Keratinocyte (primary cell): Measurements from ENCODE around the gene SLC41A3. TPM values are rescaled to one million over a fixed set of nuclear protein-coding genes. Genes with fewer than 3 reads are reported as not detected.

Source experiments
- DNase-seq: peaks from one replicate; pipeline ENCODE4 v3.0.0-alpha.2; 2011; ENCODE audit warnings: low read depth, missing footprints, low spot score
- FAIRE-seq: peaks from 2 replicates; lab custom pipeline; 2011; peaks lifted over from hg19 to GRCh38; lab: Jason Lieb, UNC
- H2AFZ ChIP-seq: 2 replicates; pipeline ENCODE4 v1.6.0; 2012; ENCODE audit warnings: low read length, control low read depth, inconsistent platforms; ENCODE audit not compliant: control insufficient read depth
- H3K27ac ChIP-seq: 2 replicates; pipeline ENCODE4 v1.5.1; 2011; ENCODE audit warnings: low read length; ENCODE audit not compliant: control insufficient read depth, insufficient read depth
- H3K27me3 ChIP-seq: 3 replicates; pipeline ENCODE4 v1.6.0; 2011; ENCODE audit warnings: low read length; ENCODE audit not compliant: control insufficient read depth, insufficient read depth; ENCODE audit errors: extremely low read depth
- H3K36me3 ChIP-seq, 2 experiments: 2 replicates in 1 of 2; 3 replicates in 1 of 2; pipeline ENCODE4 v1.5.1; 2011; ENCODE audit warnings: low read length in 2 of 2, mild to moderate bottlenecking in 1 of 2; ENCODE audit not compliant: control insufficient read depth in 2 of 2, insufficient read depth in 2 of 2; ENCODE audit errors: extremely low read depth in 1 of 2
- H3K4me1 ChIP-seq: 3 replicates; pipeline ENCODE4 v1.5.1; 2011; ENCODE audit warnings: low read length; ENCODE audit not compliant: control insufficient read depth, insufficient read depth; ENCODE audit errors: extremely low read depth
- H3K4me2 ChIP-seq: 3 replicates; pipeline ENCODE4 v1.6.0; 2011; ENCODE audit warnings: low read depth, low read length; ENCODE audit not compliant: control insufficient read depth, insufficient read depth; ENCODE audit errors: extremely low read depth
- H3K4me3 ChIP-seq, 3 experiments: fragments of 200-600 bp in 1 of 3; sonication (generic) in 1 of 3; 2 replicates in 2 of 3; 3 replicates in 1 of 3; pipeline ENCODE4 v1.5.1; 2011 to 2016; ENCODE audit warnings: low read length in 3 of 3, mild to moderate bottlenecking in 3 of 3, control low read depth in 2 of 3, inconsistent platforms in 1 of 3, low read depth in 1 of 3, mixed read lengths in 1 of 3, mixed run types in 1 of 3, moderate library complexity in 1 of 3; ENCODE audit not compliant: control insufficient read depth in 2 of 3, insufficient read depth in 2 of 3; ENCODE audit errors: extremely low read depth in 1 of 3
- H3K79me2 ChIP-seq: 2 replicates; pipeline ENCODE4 v1.6.0; 2012; ENCODE audit warnings: low read length; ENCODE audit not compliant: control insufficient read depth, insufficient read depth
- H3K9ac ChIP-seq: 3 replicates; pipeline ENCODE4 v1.6.0; 2011; ENCODE audit warnings: low read length; ENCODE audit not compliant: control insufficient read depth, insufficient read depth; ENCODE audit errors: extremely low read depth
- H3K9me1 ChIP-seq: 3 replicates; pipeline ENCODE4 v1.6.0; 2011; ENCODE audit warnings: low read length; ENCODE audit not compliant: control insufficient read depth, insufficient read depth; ENCODE audit errors: extremely low read depth
- H3K9me3 ChIP-seq: 2 replicates; pipeline ENCODE4 v1.5.1; 2012; ENCODE audit warnings: low read depth, low read length; ENCODE audit not compliant: control insufficient read depth
- H4K20me1 ChIP-seq: 3 replicates; pipeline ENCODE4 v1.6.0; 2011; ENCODE audit warnings: low read length; ENCODE audit not compliant: control insufficient read depth, insufficient read depth; ENCODE audit errors: extremely low read depth
- EZH2 ChIP-seq: IDR thresholded peaks from one replicate; pipeline ENCODE4 v1.6.1; 2012; ENCODE audit warnings: inconsistent platforms, mild to moderate bottlenecking, low read length, moderate library complexity
- dilution Hi-C: fragments of 300-500 bp; cut with MboI; formaldehyde crosslinking; loops from one replicate; pipeline ENCODE4 v1.7.0; 2020; ENCODE audit warnings: low sequenced_read_pairs; ENCODE audit not compliant: extremely low pct_ligation_motif_present
- polyA plus RNA-seq, 5 experiments: library from polyadenylated mRNA; depleted of rRNA in 3 of 5; stranded (reverse) in 3 of 5; stranded (forward) in 1 of 5; unstranded in 1 of 5; fragments of >200 nt; gene quantifications; 1 replicate in 1 of 5; 2 replicates in 3 of 5; 3 replicates in 1 of 5; pipeline versions ENCODE4 v1.2.1 to v1.2.3, GENCODE V29; 2011 to 2012; ENCODE audit warnings: missing spikeins in 2 of 5, low read depth in 1 of 5, low replicate concordance in 1 of 5
- TF ChIP-seq, protein P1 (sequence below), 3 experiments: IDR thresholded peaks in 1 of 3; conservative IDR thresholded peaks in 1 of 3; optimal IDR thresholded peaks in 1 of 3; 2 replicates in 2 of 3; 3 replicates in 1 of 3; pipeline versions ENCODE3 to v1.5.1; 2011; ENCODE audit warnings: low read length in 3 of 3, mild to moderate bottlenecking in 3 of 3, moderate library complexity in 2 of 3, control low read depth in 1 of 3, inconsistent platforms in 1 of 3; ENCODE audit not compliant: insufficient read depth in 2 of 3; ENCODE audit errors: extremely low read depth in 1 of 3

SLC41A3 gene
- polyA plus RNA-seq, 1 donor (not counting 4 experiments of a cell fraction or from before 2014, with no cell fraction given), result 30.2 TPM

DNA sequence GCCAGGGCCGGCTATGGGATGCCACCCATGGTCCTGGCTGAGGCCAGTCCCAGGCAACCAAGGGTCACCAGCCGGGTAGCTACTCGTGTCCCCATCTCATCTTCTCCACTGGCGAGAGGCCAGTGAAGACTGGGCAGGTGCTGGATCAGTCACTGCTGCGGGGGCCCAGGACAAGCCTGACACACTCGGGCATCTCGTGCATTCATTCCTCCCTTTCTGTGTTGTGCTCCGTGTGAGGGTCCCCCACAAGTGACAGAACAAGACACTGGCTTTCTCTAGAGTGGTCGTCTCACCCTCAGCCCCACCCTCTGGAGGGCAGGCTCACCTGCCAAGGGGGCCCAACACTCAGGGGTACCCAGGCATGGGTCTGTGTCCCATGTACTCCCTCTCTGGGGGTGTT, 66.6 kb downstream of the SLC41A3 start:
- Histone ChIP-seq H3K27ac (no peak overlapping the region), H3K9me3 (no peaks in the 10 kb centered on the region), H3K9ac (no peak overlapping the region), H4K20me1 (no peaks in the 10 kb centered on the region), H3K79me2 (no peaks in the 10 kb centered on the region), H3K9me1 (no peaks in the 10 kb centered on the region), H3K36me3 (peaks cover 2 to 3% of the 10 kb centered on the region in 2 experiments), H3K4me1 (peaks cover 3% of the 10 kb centered on the region), H3K4me2 (no peak overlapping the region), H3K27me3 (no peaks in the 10 kb centered on the region), H2AFZ (no peak overlapping the region), H3K4me3 (no peak overlapping the region)
- no peak for FAIRE-seq
- dilution Hi-C loops, result no loop called here
- DNase-seq, result no peak
- no peak for TF ChIP-seq EZH2
- TF ChIP-seq, protein P1, sequence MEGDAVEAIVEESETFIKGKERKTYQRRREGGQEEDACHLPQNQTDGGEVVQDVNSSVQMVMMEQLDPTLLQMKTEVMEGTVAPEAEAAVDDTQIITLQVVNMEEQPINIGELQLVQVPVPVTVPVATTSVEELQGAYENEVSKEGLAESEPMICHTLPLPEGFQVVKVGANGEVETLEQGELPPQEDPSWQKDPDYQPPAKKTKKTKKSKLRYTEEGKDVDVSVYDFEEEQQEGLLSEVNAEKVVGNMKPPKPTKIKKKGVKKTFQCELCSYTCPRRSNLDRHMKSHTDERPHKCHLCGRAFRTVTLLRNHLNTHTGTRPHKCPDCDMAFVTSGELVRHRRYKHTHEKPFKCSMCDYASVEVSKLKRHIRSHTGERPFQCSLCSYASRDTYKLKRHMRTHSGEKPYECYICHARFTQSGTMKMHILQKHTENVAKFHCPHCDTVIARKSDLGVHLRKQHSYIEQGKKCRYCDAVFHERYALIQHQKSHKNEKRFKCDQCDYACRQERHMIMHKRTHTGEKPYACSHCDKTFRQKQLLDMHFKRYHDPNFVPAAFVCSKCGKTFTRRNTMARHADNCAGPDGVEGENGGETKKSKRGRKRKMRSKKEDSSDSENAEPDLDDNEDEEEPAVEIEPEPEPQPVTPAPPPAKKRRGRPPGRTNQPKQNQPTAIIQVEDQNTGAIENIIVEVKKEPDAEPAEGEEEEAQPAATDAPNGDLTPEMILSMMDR (optimal IDR thresholded peaks at IDR 0.05 in 1 of 3, IDR thresholded peaks at IDR 0.05 in 1 of 3, conservative IDR thresholded peaks at IDR 0.05 in 1 of 3; ENCODE audit: extremely low read depth in 1 of 3, insufficient read depth in 2 of 3, low read length in 3 of 3), result no peak

GRCh38 chr3:126016616-126017015, 67.3 kb downstream of the SLC41A3 start:
- dilution Hi-C loops, result no loop called here
- no peak for TF ChIP-seq EZH2
- TF ChIP-seq, protein P1 (optimal IDR thresholded peaks at IDR 0.05 in 1 of 3, IDR thresholded peaks at IDR 0.05 in 1 of 3, conservative IDR thresholded peaks at IDR 0.05 in 1 of 3; ENCODE audit: extremely low read depth in 1 of 3, insufficient read depth in 2 of 3, low read length in 3 of 3), result no peak
- peaks cover 3% of the 10 kb centered on the region for H3K4me1 ChIP-seq

More at GRCh38 chr3:126016616-126017015, 67.3 kb downstream of the SLC41A3 start:
- H3K9ac ChIP-seq, result no peak overlapping the region
- DNase-seq, result no peak
- no peaks in the 10 kb centered on the region for H4K20me1 ChIP-seq
- peaks cover 2 to 5% of the 10 kb centered on the region in 2 experiments for H3K36me3 ChIP-seq
- H3K27me3 ChIP-seq, result no peaks in the 10 kb centered on the region
- no peak overlapping the region for H3K4me2 ChIP-seq
- no peak overlapping the region for H3K27ac ChIP-seq
- H3K9me1 ChIP-seq, result no peaks in the 10 kb centered on the region
- H3K79me2 ChIP-seq, result no peaks in the 10 kb centered on the region
- no peak overlapping the region for H3K4me3 ChIP-seq
- no peaks in the 10 kb centered on the region for H3K9me3 ChIP-seq
- FAIRE-seq, result no peak
- no peak overlapping the region for H2AFZ ChIP-seq
